WTC11 (cell line): ENCODE results near the gene ZFYVE26. TPM values are rescaled to one million over a fixed set of nuclear protein-coding genes. Genes with fewer than 3 reads are reported as not detected.
A peak's percentile ranks its signal among the peaks of the same experiment; 100 is the strongest.

Experiments
- ATAC-seq: fragments of 200-7000 bp; cut with Tn5 transposase; 2 replicates; pipeline ENCODE4 v1.10.0; 2021; ENCODE audit warnings: mild to moderate bottlenecking, moderate library complexity
- Bru-seq: library from RNA; stranded (reverse); fragments of 400-500 nt; gene quantifications from one replicate; lab custom pipeline; 2021; lab: Mats Ljungman, UMichigan
- CTCF ChIA-PET: fragments of 300-600 bp; sonication (Branson Sonifier 250); formaldehyde crosslinking; loops from one replicate; lab custom pipeline; 2021; ENCODE audit warnings: antibody characterized with exemption; lab: Charles Lee
- POLR2A ChIA-PET: fragments of 350-600 bp; sonication (Branson Sonifier 250); formaldehyde crosslinking; loops from one replicate; lab custom pipeline; 2021; ENCODE audit warnings: antibody characterized with exemption; lab: Charles Lee
- DNase-seq: peaks from one replicate; pipeline ENCODE4 v3.0.0; 2021; ENCODE audit warnings: low spot score
- H3K27ac Mint-ChIP-seq: 2 replicates; pipeline ENCODE4 v1.8.0; 2021; ENCODE audit warnings: mixed read lengths
- H3K27me3 Mint-ChIP-seq: 2 replicates; pipeline ENCODE4 v1.8.0; 2021; ENCODE audit warnings: low read depth, mild to moderate bottlenecking, moderate library complexity, mixed read lengths
- H3K36me3 Mint-ChIP-seq: 2 replicates; pipeline ENCODE4 v1.8.0; 2021; ENCODE audit warnings: mixed read lengths
- H3K4me1 Mint-ChIP-seq: 2 replicates; pipeline ENCODE4 v1.8.0; 2022; ENCODE audit warnings: mixed read lengths
- H3K4me3 Mint-ChIP-seq: 2 replicates; pipeline ENCODE4 v1.8.0; 2021; ENCODE audit warnings: mild to moderate bottlenecking, moderate library complexity, mixed read lengths
- H3K9me3 Mint-ChIP-seq: 2 replicates; pipeline ENCODE4 v1.8.0; 2021; ENCODE audit warnings: mixed read lengths
- AFF4 ChIP-seq: sonication (generic); formaldehyde crosslinking; IDR thresholded peaks from 2 replicates; pipeline ENCODE4 v1.8.1; 2023; ENCODE audit warnings: mild to moderate bottlenecking, missing genetic modification reagents, borderline replicate concordance
- ATF3 ChIP-seq: sonication (generic); formaldehyde crosslinking; conservative IDR thresholded peaks from 2 replicates; pipeline ENCODE4 v1.8.1; 2022; ENCODE audit warnings: mild to moderate bottlenecking, missing genetic modification reagents
- CDX4 ChIP-seq: fragments of 250-450 bp; sonication (Bioruptor Pico); IDR thresholded peaks from 2 replicates; pipeline ENCODE4 v1.9.0; 2021; ENCODE audit warnings: moderate library complexity, mild to moderate bottlenecking, inconsistent platforms, borderline replicate concordance
- ERG ChIP-seq: fragments of 250-450 bp; sonication (Bioruptor Pico); IDR thresholded peaks from 2 replicates; pipeline ENCODE4 v1.8.0; 2021; ENCODE audit warnings: mild to moderate bottlenecking
- GTF2I ChIP-seq: fragments of 250-450 bp; sonication (Bioruptor Pico); conservative IDR thresholded peaks from 2 replicates; pipeline ENCODE4 v1.4.0; 2021; ENCODE audit warnings: mild to moderate bottlenecking
- IRF1 ChIP-seq: sonication (generic); formaldehyde crosslinking; IDR thresholded peaks from 2 replicates; pipeline ENCODE4 v1.8.0; 2023; ENCODE audit warnings: missing genetic modification reagents
- IRF2 ChIP-seq: sonication (generic); formaldehyde crosslinking; IDR thresholded peaks from 2 replicates; pipeline ENCODE4 v1.8.0; 2022; ENCODE audit warnings: low read depth, missing genetic modification reagents, borderline replicate concordance
- JUN ChIP-seq: sonication (generic); formaldehyde crosslinking; IDR thresholded peaks from 2 replicates; pipeline ENCODE4 v1.8.0; 2023; ENCODE audit warnings: mild to moderate bottlenecking, missing genetic modification reagents
- KAT7 ChIP-seq: sonication (generic); formaldehyde crosslinking; IDR thresholded peaks from 2 replicates; pipeline ENCODE4 v1.8.1; 2023; ENCODE audit warnings: missing genetic modification reagents, mild to moderate bottlenecking, borderline replicate concordance
- MAX ChIP-seq: sonication (generic); formaldehyde crosslinking; IDR thresholded peaks from 2 replicates; pipeline ENCODE4 v1.8.0; 2022; ENCODE audit warnings: mild to moderate bottlenecking, missing genetic modification reagents
- MYBL2 ChIP-seq: sonication (generic); formaldehyde crosslinking; IDR thresholded peaks from 2 replicates; pipeline ENCODE4 v1.8.1; 2023; ENCODE audit warnings: mild to moderate bottlenecking, moderate library complexity, missing genetic modification reagents
- NFATC4 ChIP-seq: fragments of 250-450 bp; sonication (Bioruptor Pico); IDR thresholded peaks from 2 replicates; pipeline ENCODE4 v1.9.0; 2021; ENCODE audit warnings: mild to moderate bottlenecking
- NR2C2 ChIP-seq: sonication (generic); formaldehyde crosslinking; IDR thresholded peaks from 2 replicates; pipeline ENCODE4 v1.8.0; 2022; ENCODE audit warnings: mild to moderate bottlenecking, missing genetic modification reagents
- PREB ChIP-seq: sonication (generic); formaldehyde crosslinking; IDR thresholded peaks from 2 replicates; pipeline ENCODE4 v1.8.1; 2022; ENCODE audit warnings: mild to moderate bottlenecking, missing genetic modification reagents, moderate library complexity, borderline replicate concordance
- SMAD3 ChIP-seq: sonication (generic); formaldehyde crosslinking; IDR thresholded peaks from 2 replicates; pipeline ENCODE4 v1.8.0; 2022; ENCODE audit warnings: missing genetic modification reagents, mild to moderate bottlenecking, borderline replicate concordance
- SOX15 ChIP-seq: fragments of 250-450 bp; sonication (Bioruptor Pico); IDR thresholded peaks from 2 replicates; pipeline ENCODE4 v1.9.0; 2021; ENCODE audit warnings: mild to moderate bottlenecking
- TCF7 ChIP-seq: sonication (generic); formaldehyde crosslinking; IDR thresholded peaks from 2 replicates; pipeline ENCODE4 v1.8.0; 2022; ENCODE audit warnings: mild to moderate bottlenecking, low read depth, missing genetic modification reagents, moderate library complexity
- ZBTB43 ChIP-seq: sonication (generic); formaldehyde crosslinking; IDR thresholded peaks from 2 replicates; pipeline ENCODE4 v1.8.1; 2023; ENCODE audit warnings: mild to moderate bottlenecking, missing genetic modification reagents
- ZMAT4 ChIP-seq: fragments of 250-450 bp; sonication (Bioruptor Pico); IDR thresholded peaks from 2 replicates; pipeline ENCODE4 v1.9.0; 2021; ENCODE audit warnings: mild to moderate bottlenecking
- ZNF138 ChIP-seq: sonication (generic); formaldehyde crosslinking; conservative IDR thresholded peaks from 2 replicates; pipeline ENCODE4 v1.8.1; 2022; ENCODE audit warnings: mild to moderate bottlenecking, moderate library complexity, missing genetic modification reagents
- ZNF317 ChIP-seq: sonication (generic); formaldehyde crosslinking; IDR thresholded peaks from 2 replicates; pipeline ENCODE4 v1.8.1; 2023; ENCODE audit warnings: low read depth, mild to moderate bottlenecking, moderate library complexity, missing genetic modification reagents, borderline replicate concordance
- ZNF423 ChIP-seq: fragments of 250-450 bp; sonication (Bioruptor Pico); IDR thresholded peaks from 2 replicates; pipeline ENCODE4 v2.1.2; 2022; ENCODE audit warnings: mild to moderate bottlenecking, moderate library complexity
- ZNF425 ChIP-seq: fragments of 250-450 bp; sonication (Bioruptor Pico); conservative IDR thresholded peaks from 2 replicates; pipeline ENCODE4 v1.9.0; 2021; ENCODE audit warnings: mild to moderate bottlenecking
- long read RNA-seq, 3 experiments: library from RNA in 1 of 3; library from capped mRNA in 1 of 3; library from polyadenylated mRNA in 1 of 3; unstranded in 2 of 3; stranded (forward) in 1 of 3; transcript quantifications; one replicate each; pipeline ENCODE4 v2.0.0, GENCODE V29; 2021
- total RNA-seq: library from RNA; stranded (reverse); gene quantifications from 3 replicates; pipeline ENCODE4 v1.2.3, GENCODE V29; 2021

The ZFYVE26 gene
- 18.8 to 25.8 TPM (median 20.9 TPM) in 3 replicates for total RNA-seq
- Bru-seq, nascent RNA, result percentile 70 among the genes with signal in this experiment
- long read RNA-seq, experiment 1, full-length matches to known transcripts, result 11 of 33 reads
- long read RNA-seq, experiment 1, partial matches to known transcripts, result 15 of 33 reads
- long read RNA-seq, experiment 1, other reads (novel, unspliced or antisense), result 7 of 33 reads
- long read RNA-seq, experiment 2, partial matches to known transcripts, result 5 of 13 reads
- long read RNA-seq, experiment 2, other reads (novel, unspliced or antisense), result 8 of 13 reads
- long read RNA-seq, experiment 3, partial matches to known transcripts, result 1 of 2 reads
- long read RNA-seq, experiment 3, other reads (novel, unspliced or antisense), result 1 of 2 reads

- ATAC-seq (peak; percentile 90), DNase-seq (peak; percentile 90)
- ChIA-PET POLR2A (interaction anchor here (0.5 to 0.6 kb wide), 3 partner anchors 87 to 1116 kb away, joined by 3 to 4 read pairs (median 4); no protein-coding TSS in a partner anchor), CTCF (interaction anchor here (0.6 to 1.4 kb wide), 9 partner anchors 42 to 1028 kb away, joined by 3 to 6 read pairs (median 3); partner anchors contain the start of gene ARG2)
- Mint-ChIP-seq H3K9me3 (no peaks in the 10 kb centered on the region), H3K4me1 (peaks cover 34% of the 10 kb centered on the region), H3K27ac (peak within 1 kb of the TSS; percentile 94), H3K27me3 (no peaks in the 10 kb centered on the region), H3K36me3 (peaks cover 9% of the 10 kb centered on the region), H3K4me3 (peak within 1 kb of the TSS; percentile 83)
- no peak; the same call in 1 of the 2 replicates for TF ChIP-seq AFF4 (CRISPR knock-in tag)
- TF ChIP-seq ZMAT4, result no peak
- peak; percentile 29; the same call in 1 of the 2 replicates for TF ChIP-seq ZNF423 (CRISPR knock-in tag)
- no peak for TF ChIP-seq ATF3 (CRISPR knock-in tag)
- no peak for TF ChIP-seq PREB (CRISPR knock-in tag)
- no peak for TF ChIP-seq NR2C2 (CRISPR knock-in tag)
- no peak for TF ChIP-seq TCF7
- TF ChIP-seq JUN (CRISPR knock-in tag), result no peak
- no peak for TF ChIP-seq ERG (CRISPR knock-in tag)
- TF ChIP-seq SMAD3, result no peak
- TF ChIP-seq ZNF138 (CRISPR knock-in tag), result no peak
- TF ChIP-seq ZBTB43 (CRISPR knock-in tag), result no peak
- TF ChIP-seq CDX4 (CRISPR knock-in tag), result no peak
- TF ChIP-seq MAX (CRISPR knock-in tag), result peak; percentile 12; the same call in 1 of the 2 replicates
- TF ChIP-seq KAT7, result no peak
- TF ChIP-seq GTF2I (CRISPR knock-in tag), result no peak
- TF ChIP-seq ZNF425, result no peak
- no peak for TF ChIP-seq MYBL2 (CRISPR knock-in tag)
- no peak for TF ChIP-seq IRF1 (CRISPR knock-in tag)
- TF ChIP-seq NFATC4 (CRISPR knock-in tag), result no peak
- no peak for TF ChIP-seq SOX15
- TF ChIP-seq ZNF317 (CRISPR knock-in tag), result no peak
- TF ChIP-seq IRF2, result no peak
Measured at GRCh38 chr14:67816326-67817002, at the start of gene ZFYVE26. Gene ZFYVE26, minus strand, starts transcription at chr14:67816590. Its CDS starts 627 bp downstream, at chr14:67815963.
